OCI-LY7 (cell line): ENCODE results near the gene IQCK. TPM values are rescaled to one million over a fixed set of nuclear protein-coding genes. Genes with fewer than 3 reads are reported as not detected.

ENCODE experiments used
- BruUV-seq: library from RNA; stranded (reverse); fragments of 400-500 nt; replicated peaks from 2 replicates; lab custom pipeline; 2021; lab: Mats Ljungman, UMichigan
- CTCF ChIA-PET: fragments of 300-600 bp; sonication (Branson Sonifier 250); formaldehyde crosslinking; loops from one replicate; lab custom pipeline; 2022; ENCODE audit warnings: antibody characterized with exemption; ENCODE audit not compliant: unreplicated experiment; lab: Charles Lee
- POLR2A ChIA-PET: fragments of 300-600 bp; sonication (Branson Sonifier 250); formaldehyde crosslinking; loops from one replicate; lab custom pipeline; 2022; ENCODE audit warnings: antibody characterized with exemption; lab: Charles Lee
- DNase-seq: peaks from one replicate; pipeline ENCODE4 v3.0.0-alpha.2; 2015; ENCODE audit warnings: low spot score
- H2AFZ ChIP-seq: fragments of 200-600 bp; sonication (generic), shearing (Covaris generic); 2 replicates; pipeline ENCODE4 v1.6.1; 2014; ENCODE audit warnings: mild to moderate bottlenecking, antibody characterized with exemption, low read length, moderate library complexity
- H3K27ac ChIP-seq: fragments of 200-600 bp; sonication (generic); 2 replicates; pipeline ENCODE4 v1.5.1; 2014; ENCODE audit warnings: mixed run types, low read depth, mild to moderate bottlenecking, moderate library complexity, low read length, inconsistent platforms; ENCODE audit not compliant: poor library complexity, severe bottlenecking
- H3K36me3 ChIP-seq: fragments of 200-600 bp; sonication (generic); 2 replicates; pipeline ENCODE4 v1.6.1; 2014; ENCODE audit warnings: mild to moderate bottlenecking, antibody characterized with exemption, low read length, moderate library complexity, mixed read lengths; ENCODE audit not compliant: insufficient read depth
- H3K4me1 ChIP-seq: fragments of 200-600 bp; sonication (generic); 2 replicates; pipeline ENCODE4 v1.5.1; 2014; ENCODE audit warnings: mild to moderate bottlenecking, low read length; ENCODE audit not compliant: insufficient read depth, poor library complexity, severe bottlenecking
- H3K4me2 ChIP-seq: fragments of 200-600 bp; sonication (generic); 2 replicates; pipeline ENCODE4 v1.6.1; 2014; ENCODE audit warnings: mild to moderate bottlenecking, low read length
- H3K4me3 ChIP-seq: fragments of 200-600 bp; sonication (generic); 2 replicates; pipeline ENCODE4 v1.5.1; 2014; ENCODE audit warnings: mild to moderate bottlenecking, low read depth, low read length; ENCODE audit not compliant: poor library complexity, severe bottlenecking
- H3K79me2 ChIP-seq: fragments of 200-600 bp; sonication (generic); 2 replicates; pipeline ENCODE4 v1.6.1; 2016; ENCODE audit warnings: low read depth, mild to moderate bottlenecking, low read length, moderate library complexity, mixed read lengths; ENCODE audit not compliant: insufficient read depth
- H3K9me2 ChIP-seq: fragments of 200-600 bp; sonication (generic); 2 replicates; pipeline ENCODE4 v1.6.1; 2016; ENCODE audit warnings: mild to moderate bottlenecking, low read length, mixed read lengths; ENCODE audit not compliant: insufficient read depth
- H3K9me3 ChIP-seq: fragments of 200-600 bp; sonication (generic); 2 replicates; pipeline ENCODE4 v1.6.1; 2014; ENCODE audit warnings: mild to moderate bottlenecking, mixed run types, low read length, mixed read lengths
- H4K20me1 ChIP-seq: fragments of 200-600 bp; sonication (generic); 2 replicates; pipeline ENCODE4 v1.6.1; 2014; ENCODE audit warnings: mild to moderate bottlenecking, antibody characterized with exemption, low read length, moderate library complexity, mixed read lengths; ENCODE audit not compliant: insufficient read depth
- CTCF ChIP-seq: fragments of 200-600 bp; sonication (generic); conservative IDR thresholded peaks from 2 replicates; pipeline ENCODE4 v1.5.1; 2014; ENCODE audit warnings: mild to moderate bottlenecking, antibody characterized with exemption, low read length, moderate library complexity, mixed read lengths
- EZH2phosphoT487 ChIP-seq: fragments of 200-600 bp; sonication (generic); IDR thresholded peaks from 2 replicates; pipeline ENCODE4 v1.6.1; 2018; ENCODE audit warnings: low read depth, borderline replicate concordance, mild to moderate bottlenecking, mixed run types, antibody characterized with exemption, low read length, moderate library complexity, mixed read lengths
- intact Hi-C: fragments of 100-400 bp; cut with micrococcal nuclease; formaldehyde crosslinking; loops from one replicate; pipeline ENCODE4 v1.10.0; 2022; ENCODE audit not compliant: unreplicated experiment
- total RNA-seq, 2 experiments: library from RNA; depleted of rRNA in 1 of 2; stranded (reverse); fragments of >200 nt in 1 of 2; shearing (Covaris generic) in 1 of 2; gene quantifications; 2 replicates each; pipeline ENCODE4 v1.2.3, GENCODE V29; 2014 to 2022

IQCK gene
- total RNA-seq, 2 experiments from 2014 or later = 2.2 to 4.3 TPM

- CTCF ChIA-PET = no interaction called here
These were observed 145.9 kb downstream of the IQCK start for GRCh38 chr16:19863990-19864389.

GRCh38 chr16:19864566-19864965, 146.5 kb downstream of the IQCK start:
- no TSS peak for BruUV-seq
- intact Hi-C loops = no loop called here
- POLR2A ChIA-PET = interaction anchor here (0.6 kb wide), 1 partner anchor 1388 kb away, joined by 3 read pairs; no protein-coding TSS in a partner anchor
- Histone ChIP-seq H2AFZ (no peak overlapping the region), H3K9me2 (no peaks in the 10 kb centered on the region), H3K27ac (no peak overlapping the region), H3K4me1 (no peaks in the 10 kb centered on the region), H4K20me1 (no peaks in the 10 kb centered on the region), H3K4me2 (no peak overlapping the region), H3K79me2 (no peaks in the 10 kb centered on the region), H3K9me3 (no peaks in the 10 kb centered on the region), H3K36me3 (no peaks in the 10 kb centered on the region), H3K4me3 (no peak overlapping the region)
- TF ChIP-seq EZH2phosphoT487 (no peak), CTCF (no peak)
- no peak for DNase-seq
- CTCF ChIA-PET = no interaction called here

More at GRCh38 chr16:19863990-19864389, 145.9 kb downstream of the IQCK start:
- no peaks in the 10 kb centered on the region for H4K20me1 ChIP-seq
- H3K4me3 ChIP-seq = no peak overlapping the region
- DNase-seq = no peak
- POLR2A ChIA-PET = interaction anchor here (0.7 kb wide), 1 partner anchor 362 kb away, joined by 7 read pairs; no protein-coding TSS in a partner anchor
- no peaks in the 10 kb centered on the region for H3K9me3 ChIP-seq
- H3K36me3 ChIP-seq = no peaks in the 10 kb centered on the region
- no peaks in the 10 kb centered on the region for H3K9me2 ChIP-seq
- no peak overlapping the region for H2AFZ ChIP-seq
- intact Hi-C loops = no loop called here
- TF ChIP-seq CTCF (no peak), EZH2phosphoT487 (no peak)
- no peak overlapping the region for H3K4me2 ChIP-seq
- no peaks in the 10 kb centered on the region for H3K79me2 ChIP-seq
- BruUV-seq = no TSS peak
- no peak overlapping the region for H3K27ac ChIP-seq
- H3K4me1 ChIP-seq = no peaks in the 10 kb centered on the region

- DNase-seq = no peak
- no TSS peak for BruUV-seq
- Histone ChIP-seq H3K9me3 (no peaks in the 10 kb centered on the region), H3K9me2 (no peaks in the 10 kb centered on the region), H3K36me3 (no peaks in the 10 kb centered on the region), H4K20me1 (no peaks in the 10 kb centered on the region), H2AFZ (no peak overlapping the region), H3K4me2 (no peak overlapping the region), H3K27ac (no peak overlapping the region), H3K79me2 (no peaks in the 10 kb centered on the region), H3K4me1 (no peaks in the 10 kb centered on the region), H3K4me3 (no peak overlapping the region)
- intact Hi-C loops = no loop called here
- POLR2A ChIA-PET = no interaction called here
- no peak for TF ChIP-seq CTCF
- no peak for TF ChIP-seq EZH2phosphoT487
- CTCF ChIA-PET = no interaction called here
These were observed 150.3 kb downstream of the IQCK start for GRCh38 chr16:19868421-19868820.
